ENCODE data around the gene GPR157.
"Not testable (repeated sequence)": the region's sequence is repeated elsewhere in the genome, so short reads cannot be mapped to it uniquely, and the experiment has no call there.

GRCh38 chr1:9093996-9094595 is 34.8 kb downstream of the GPR157 start:
- TF ChIP-seq, protein P1, sequence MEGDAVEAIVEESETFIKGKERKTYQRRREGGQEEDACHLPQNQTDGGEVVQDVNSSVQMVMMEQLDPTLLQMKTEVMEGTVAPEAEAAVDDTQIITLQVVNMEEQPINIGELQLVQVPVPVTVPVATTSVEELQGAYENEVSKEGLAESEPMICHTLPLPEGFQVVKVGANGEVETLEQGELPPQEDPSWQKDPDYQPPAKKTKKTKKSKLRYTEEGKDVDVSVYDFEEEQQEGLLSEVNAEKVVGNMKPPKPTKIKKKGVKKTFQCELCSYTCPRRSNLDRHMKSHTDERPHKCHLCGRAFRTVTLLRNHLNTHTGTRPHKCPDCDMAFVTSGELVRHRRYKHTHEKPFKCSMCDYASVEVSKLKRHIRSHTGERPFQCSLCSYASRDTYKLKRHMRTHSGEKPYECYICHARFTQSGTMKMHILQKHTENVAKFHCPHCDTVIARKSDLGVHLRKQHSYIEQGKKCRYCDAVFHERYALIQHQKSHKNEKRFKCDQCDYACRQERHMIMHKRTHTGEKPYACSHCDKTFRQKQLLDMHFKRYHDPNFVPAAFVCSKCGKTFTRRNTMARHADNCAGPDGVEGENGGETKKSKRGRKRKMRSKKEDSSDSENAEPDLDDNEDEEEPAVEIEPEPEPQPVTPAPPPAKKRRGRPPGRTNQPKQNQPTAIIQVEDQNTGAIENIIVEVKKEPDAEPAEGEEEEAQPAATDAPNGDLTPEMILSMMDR (IDR thresholded peaks at IDR 0.05; ENCODE audit: borderline replicate concordance, extremely low read depth, low read length, poor library complexity, severe bottlenecking), result not testable (repeated sequence)
- not testable (repeated sequence) for TF ChIP-seq EZH2 (IDR thresholded peaks at IDR 0.05; ENCODE audit: borderline replicate concordance, low read depth, low read length, severe bottlenecking)

All from DND-41 (cell line).